Heart right ventricle (tissue), 16 donors: Measurements from ENCODE around the gene DLX2. TPM values are rescaled to one million over a fixed set of nuclear protein-coding genes. Genes with fewer than 3 reads are reported as not detected.

Source experiments
- ATAC-seq, 8 donors: fragments of 200-7000 bp; cut with Tn5 transposase; one replicate each; pipeline ENCODE4 v1.9.1; 2020; ENCODE audit warnings: mild to moderate bottlenecking in 8 of 8, moderate library complexity in 8 of 8, moderate number of reproducible peaks in 1 of 8
- DNase-seq, 2 donors: peaks; one replicate each; pipeline ENCODE4 v3.0.0-alpha.2; 2020
- H3K27ac ChIP-seq, 10 donors: fragments of 200-600 bp; sonication (generic) in 2 of 10; one replicate each; pipeline versions ENCODE4 v1.5.0 to v1.8.0; 2020 to 2022; ENCODE audit warnings: mild to moderate bottlenecking in 3 of 10
- H3K27me3 ChIP-seq, 7 donors: fragments of 200-600 bp; one replicate each; pipeline ENCODE4 v1.8.0; 2021 to 2022; ENCODE audit warnings: mild to moderate bottlenecking in 2 of 7
- H3K36me3 ChIP-seq, 9 donors: fragments of 200-600 bp; sonication (generic) in 1 of 9; one replicate each; pipeline versions ENCODE4 v1.5.0 to v1.8.0; 2020 to 2022; ENCODE audit warnings: mild to moderate bottlenecking in 2 of 9
- H3K4me1 ChIP-seq, 9 donors: fragments of 200-600 bp; sonication (generic) in 1 of 9; one replicate each; pipeline versions ENCODE4 v1.5.0 to v1.8.0; 2020 to 2022; ENCODE audit warnings: mild to moderate bottlenecking in 4 of 9
- H3K4me3 ChIP-seq, 10 donors: fragments of 200-600 bp; sonication (generic) in 2 of 10; one replicate each; pipeline versions ENCODE4 v1.5.0 to v1.8.0; 2020 to 2022; ENCODE audit warnings: mild to moderate bottlenecking in 7 of 10, moderate library complexity in 2 of 10
- H3K9me3 ChIP-seq, 11 donors: fragments of 200-600 bp in 10 of 11; sonication (generic) in 2 of 11; one replicate each; pipeline versions ENCODE4 v1.5.0 to v1.8.0; 2013 to 2022; ENCODE audit warnings: mild to moderate bottlenecking in 2 of 11, control low read depth in 1 of 11, moderate library complexity in 1 of 11
- WGBS, 2 donors: extraction: QIAGEN DNeasy Blood & Tissue Kit; methylation state at CpG; one replicate each; pipeline ENCODE4 v1.1.7; 2013; ENCODE audit warnings: inconsistent platforms in 1 of 2; 5-methylcytosine and 5-hydroxymethylcytosine counted together
- intact Hi-C, 10 donors: fragments of 100-400 bp; cut with DNase I; formaldehyde crosslinking; loops; one replicate each; pipeline versions ENCODE4 v1.11.1 to v1.14.2; 2022
- polyA plus RNA-seq, 2 donors: library from polyadenylated mRNA; stranded (reverse); fragments of 200-250 nt; gene quantifications; one replicate each; pipeline ENCODE4 v1.2.3, GENCODE V29; 2013
- total RNA-seq, 10 donors: library from RNA; stranded (reverse); fragmentation: NEBNext Ultra II Directional in 3 of 10; extraction: Animal tissue kit (Norgen Biotek cat#: 25700) in 3 of 10; gene quantifications; one replicate each; pipeline versions ENCODE4 v1.2.1 to v1.2.4, GENCODE V29; 2021 to 2023
- TF ChIP-seq, protein P1 (sequence below), 9 donors: fragments of 200-600 bp; sonication (generic) in 2 of 9; IDR thresholded peaks; one replicate each; pipeline versions ENCODE4 v1.5.0 to v1.8.0; 2021 to 2022; ENCODE audit warnings: antibody characterized with exemption in 9 of 9, mild to moderate bottlenecking in 5 of 9, moderate library complexity in 1 of 9
- donor health status: Arrhythmogenic right ventricular cardiomyopathy.
- donor health status: ischemic (EF 13 %, LVEDD 7.1; RV severe dilation, severe dysfunction).
- donor health status: healthy with polysubstance abuse.
- donor health status: DM: no; HTN: yes; CAD: no.
- donor health status: DM: no; HTN: no; CAD: no.
- donor health status: ischemic (EF 25% LVEDD 6.9; RV normal size, moderate dysfunction).
- donor health status: ischemic (EF 25% LVEDD 5.7; RV mildly dilated, moderate dysfunction).
- donor health status: healthy.
- donor health status: DM: yes; HTN: yes; CAD: no.
- donor health status: Ischemic cardiomyopathy.
- donor health status: ischemic (EF 35%, LVEDD 5.7; RV mildly dilated, moderate dysfunction).
- donor health status: nonischemic (EF 11% LVEDD 7.7; RV severe dilation, severe dysfunction).
- donor health status: DM: yes; HTN: yes; CAD: no.
- donor health status: PGD.
- donor health status: ischemic (EF 29% LVEDD 5.4; RV normal size, mild dysfunction).
- donor health status: nonischemic (EF 23%, LVEDD 6.1; RV moderate dilation, normal function).

DLX2 gene
- total and polyA plus RNA-seq, 12 donors, result 0.11 TPM; not detected in 11

GRCh38 chr2:172100080-172100934, 2.4 kb downstream of the DLX2 start:
- Histone ChIP-seq H3K4me1 (peaks cover 28 to 82% (median 73%) of the 10 kb centered on the region in 9 donors), H3K9me3 (no peaks in the 10 kb centered on the region), H3K27me3 (peaks cover 88 to 100% (median 100%) of the 10 kb centered on the region in 7 donors), H3K4me3 (peak overlapping the region in 1 of 10 donors; percentile 20), H3K27ac (no peak overlapping the region), H3K36me3 (no peaks in the 10 kb centered on the region)
- intact Hi-C loops, result loop anchor here in 9 of 10 donors (5.0 to 10.0 kb wide), 7 partner anchors 176 to 526 kb away; partner anchors contain the start of gene HAT1 (in 1 of the 9)
- TF ChIP-seq, protein P1, sequence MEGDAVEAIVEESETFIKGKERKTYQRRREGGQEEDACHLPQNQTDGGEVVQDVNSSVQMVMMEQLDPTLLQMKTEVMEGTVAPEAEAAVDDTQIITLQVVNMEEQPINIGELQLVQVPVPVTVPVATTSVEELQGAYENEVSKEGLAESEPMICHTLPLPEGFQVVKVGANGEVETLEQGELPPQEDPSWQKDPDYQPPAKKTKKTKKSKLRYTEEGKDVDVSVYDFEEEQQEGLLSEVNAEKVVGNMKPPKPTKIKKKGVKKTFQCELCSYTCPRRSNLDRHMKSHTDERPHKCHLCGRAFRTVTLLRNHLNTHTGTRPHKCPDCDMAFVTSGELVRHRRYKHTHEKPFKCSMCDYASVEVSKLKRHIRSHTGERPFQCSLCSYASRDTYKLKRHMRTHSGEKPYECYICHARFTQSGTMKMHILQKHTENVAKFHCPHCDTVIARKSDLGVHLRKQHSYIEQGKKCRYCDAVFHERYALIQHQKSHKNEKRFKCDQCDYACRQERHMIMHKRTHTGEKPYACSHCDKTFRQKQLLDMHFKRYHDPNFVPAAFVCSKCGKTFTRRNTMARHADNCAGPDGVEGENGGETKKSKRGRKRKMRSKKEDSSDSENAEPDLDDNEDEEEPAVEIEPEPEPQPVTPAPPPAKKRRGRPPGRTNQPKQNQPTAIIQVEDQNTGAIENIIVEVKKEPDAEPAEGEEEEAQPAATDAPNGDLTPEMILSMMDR (IDR thresholded peaks at IDR 0.05), result no peak
- DNase-seq (no peak), ATAC-seq (no peak)
- WGBS, 2 donors, result 5% methylated on average over 68 to 72 of the region's 72 CpGs

DNA sequence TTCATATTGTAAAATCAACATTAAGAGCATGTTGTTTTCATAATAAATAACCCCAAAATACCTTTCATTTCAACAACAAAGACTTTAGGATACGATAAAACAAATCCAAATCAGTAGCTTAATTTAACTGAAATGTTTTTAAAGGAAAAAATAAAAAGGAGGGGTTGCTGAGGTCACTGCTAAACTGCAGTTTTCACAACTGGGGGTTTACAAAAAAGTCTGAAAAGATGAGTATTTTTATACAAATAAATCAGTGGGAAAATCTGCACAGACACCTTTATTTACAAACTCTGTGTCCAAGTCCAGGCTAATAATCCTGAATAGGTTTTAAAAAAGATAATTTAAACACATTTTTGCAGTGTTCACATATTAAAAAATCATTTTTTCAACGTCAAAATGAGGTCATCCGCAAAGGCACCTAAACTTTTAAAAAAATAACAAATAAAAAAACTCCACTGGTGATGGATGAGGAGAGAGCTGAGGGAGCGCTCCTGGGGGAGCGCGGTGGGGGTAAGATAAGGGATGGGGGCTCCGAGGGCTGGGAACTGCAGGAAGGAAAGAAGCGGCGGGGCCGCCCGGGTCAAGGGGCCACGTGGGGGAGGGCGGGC, 3.1 kb downstream of the DLX2 start:
- WGBS, 2 donors, result 4 to 6% methylated on average over 12 to 13 of the region's 13 CpGs
- Histone ChIP-seq H3K27ac (no peak overlapping the region), H3K36me3 (no peaks in the 10 kb centered on the region), H3K4me1 (peaks cover 35 to 90% (median 80%) of the 10 kb centered on the region in 9 donors), H3K27me3 (peaks cover 90 to 100% (median 100%) of the 10 kb centered on the region in 7 donors), H3K4me3 (peak overlapping the region in 8 of 10 donors; percentile 18 to 52 (median 26)), H3K9me3 (no peaks in the 10 kb centered on the region)
- intact Hi-C loops, result loop anchor here in 9 of 10 donors (5.0 to 10.0 kb wide), 7 partner anchors 175 to 525 kb away; partner anchors contain the start of gene HAT1 (in 1 of the 9)
- no peak for DNase-seq
- no peak for ATAC-seq
- TF ChIP-seq, protein P1 (IDR thresholded peaks at IDR 0.05), result no peak

DNA sequence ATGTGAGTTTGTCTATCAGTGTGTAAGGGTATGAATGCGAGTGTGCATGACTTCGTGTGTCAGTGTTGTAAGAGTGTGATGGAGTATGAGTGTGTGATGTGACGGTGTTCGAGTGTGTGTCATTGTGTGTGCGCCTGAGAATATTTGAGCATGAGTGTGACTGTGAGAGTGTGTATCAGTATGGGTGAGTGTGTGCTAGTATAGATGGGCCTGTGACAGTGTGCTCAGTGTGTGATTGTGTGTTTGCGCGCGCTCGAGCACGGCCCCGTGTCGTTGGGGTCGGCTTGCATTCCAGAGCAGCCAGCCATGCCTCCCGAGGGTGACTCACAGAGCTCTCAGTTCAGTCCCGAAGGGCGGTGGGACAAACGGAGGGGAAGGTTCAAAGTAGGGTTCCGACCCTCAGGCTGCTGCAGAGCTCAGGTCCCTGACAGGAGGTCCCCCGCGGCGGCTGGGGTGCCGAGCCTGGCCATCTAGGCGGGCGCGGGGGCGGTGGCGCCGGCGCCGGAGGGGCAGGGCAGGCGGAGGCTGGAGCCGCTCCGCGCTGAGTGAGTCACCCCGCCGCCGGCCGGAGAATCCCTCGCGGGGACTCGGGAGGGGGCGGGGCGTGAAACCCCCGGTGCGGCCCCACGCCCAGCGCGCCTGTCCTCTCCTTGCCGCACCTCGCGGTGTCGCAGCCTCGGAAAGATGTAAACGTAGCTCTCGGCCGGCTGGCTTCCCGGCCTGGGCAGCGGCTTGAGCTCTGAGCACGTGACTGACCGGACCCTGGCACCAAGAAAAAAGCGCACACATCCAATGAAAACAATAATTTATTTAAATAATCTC, 3.8 kb downstream of the DLX2 start:
- DNase-seq (no peak), ATAC-seq (peak in 4 of 8 donors; percentile 28 to 66 (median 43))
- intact Hi-C loops, result no loop called here
- Histone ChIP-seq H3K27ac (no peak overlapping the region), H3K27me3 (peaks cover 90 to 100% (median 100%) of the 10 kb centered on the region in 7 donors), H3K9me3 (no peaks in the 10 kb centered on the region), H3K4me1 (peaks cover 36 to 92% (median 87%) of the 10 kb centered on the region in 9 donors), H3K4me3 (peak overlapping the region in 9 of 10 donors; percentile 8 to 52 (median 26)), H3K36me3 (no peaks in the 10 kb centered on the region)
- 7 to 9% methylated on average over 48 to 61 of the region's 61 CpGs for WGBS, 2 donors
- TF ChIP-seq, protein P1 (IDR thresholded peaks at IDR 0.05), result no peak

- peaks cover 36 to 91% (median 82%) of the 10 kb centered on the region in 9 donors for H3K4me1 ChIP-seq
- no peak for DNase-seq
- 65 to 72% methylated on average over 1 of the region's 1 CpG for WGBS, 2 donors
Measured at GRCh38 chr2:172098287-172098649, 4.4 kb downstream of the DLX2 start.

More at GRCh38 chr2:172098287-172098649, 4.4 kb downstream of the DLX2 start:
- no peaks in the 10 kb centered on the region for H3K36me3 ChIP-seq
- TF ChIP-seq, protein P1 (IDR thresholded peaks at IDR 0.05), result no peak
- no peak for ATAC-seq
- peaks cover 94 to 100% (median 100%) of the 10 kb centered on the region in 7 donors for H3K27me3 ChIP-seq
- no peak overlapping the region for H3K27ac ChIP-seq
- no peak overlapping the region for H3K4me3 ChIP-seq
- no peaks in the 10 kb centered on the region for H3K9me3 ChIP-seq
- intact Hi-C loops, result no loop called here
